Fibroblast of skin of left quadriceps (primary cell): ENCODE results near the gene CISD2.
"Not testable (repeated sequence)": the region's sequence is repeated elsewhere in the genome, so short reads cannot be mapped to it uniquely, and the experiment has no call there.

Experiments used
- DNase-seq, 2 experiments: peaks; one replicate each; pipeline ENCODE4 v3.0.0-alpha.2; 2013; ENCODE audit warnings: low read depth in 2 of 2

Gene CISD2

DNA sequence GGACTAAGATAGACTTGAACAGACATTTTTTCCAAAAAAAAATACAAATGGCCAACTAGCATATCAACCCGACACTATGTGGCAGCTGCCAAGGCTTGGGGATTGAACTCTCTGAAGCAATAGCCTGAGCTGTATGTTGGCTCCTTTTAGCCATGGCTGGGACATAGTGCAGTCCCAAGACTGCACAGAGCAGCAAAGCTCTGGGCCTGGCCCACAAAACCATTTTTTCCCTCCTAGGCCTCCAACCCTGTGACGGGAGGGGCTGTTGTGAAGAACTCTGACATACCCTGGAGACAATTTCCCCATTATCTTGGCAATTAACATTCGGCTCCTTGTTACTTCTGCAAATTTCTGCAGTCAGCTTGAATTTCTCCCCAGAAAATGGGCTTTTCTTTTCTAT lies 50.1 kb downstream of the CISD2 start:
- DNase-seq: no peak

DNA sequence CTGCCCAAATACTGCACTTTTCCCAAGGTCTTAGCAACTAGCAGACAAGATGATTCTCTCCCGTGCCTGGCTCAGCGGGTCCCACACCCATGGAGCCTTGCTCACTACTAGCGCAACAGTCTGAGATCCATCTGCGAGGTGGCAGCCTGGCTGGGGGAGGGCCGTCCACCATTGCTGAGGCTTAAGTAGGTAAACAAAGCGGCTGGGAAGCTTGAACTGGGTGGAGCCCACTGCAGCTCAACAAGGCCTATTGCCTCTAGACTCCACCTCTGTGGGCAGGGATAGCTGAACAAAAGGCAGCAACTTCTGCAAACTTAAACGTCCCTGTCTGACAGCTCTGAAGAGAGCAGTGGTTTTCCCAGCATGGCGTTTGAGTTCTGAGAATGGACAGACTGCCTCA lies 50.9 kb downstream of the CISD2 start:
- DNase-seq: not testable (repeated sequence)

DNA sequence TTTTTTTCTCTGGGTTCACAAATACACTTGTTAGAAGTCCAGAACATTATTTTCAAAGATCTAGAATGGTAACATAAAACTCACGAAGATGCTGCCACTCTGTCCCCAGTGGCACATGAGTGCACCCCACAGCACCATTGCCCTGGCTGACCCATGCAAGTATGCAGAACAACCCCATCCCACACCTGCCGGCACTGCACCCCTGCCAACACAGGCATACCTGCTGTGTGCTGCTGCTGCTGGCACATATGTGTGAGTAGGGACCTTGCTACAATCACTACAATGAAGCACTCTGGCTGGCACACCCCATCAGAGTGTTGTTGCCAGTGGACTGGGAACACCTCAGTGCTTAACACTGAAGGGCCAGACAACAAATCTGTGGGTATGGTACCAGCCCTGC lies 66.9 kb downstream of the CISD2 start:
- no peak for DNase-seq

DNA sequence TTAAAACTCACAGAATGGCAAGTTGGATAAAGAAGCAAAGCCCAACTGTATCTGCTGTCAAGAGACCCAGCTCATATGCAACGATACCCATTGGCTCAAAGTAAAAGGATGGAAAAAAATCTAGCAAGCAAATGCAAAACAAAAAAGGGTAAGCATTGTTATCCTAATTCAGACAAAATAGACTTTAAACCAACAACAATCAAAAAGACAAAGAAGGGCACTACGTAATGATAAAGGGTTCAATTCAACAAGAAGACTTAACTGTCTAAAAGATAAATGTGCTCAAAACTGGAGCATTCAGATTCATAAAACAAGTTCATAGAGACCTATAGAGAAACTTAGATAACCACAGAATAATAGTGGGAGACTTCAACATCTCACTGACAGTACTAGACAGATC lies 69.3 kb downstream of the CISD2 start:
- not testable (repeated sequence) for DNase-seq
